Fibroblast of lung (primary cell): Measurements from ENCODE around the gene GAS7. TPM values are rescaled to one million over a fixed set of nuclear protein-coding genes. Genes with fewer than 3 reads are reported as not detected.

ENCODE experiments used
- DNase-seq, 2 donors: peaks; one replicate each; pipeline versions ENCODE4 v3.0.0 to v3.0.0-alpha.2; 2010; ENCODE audit warnings: low read depth in 2 of 2
- H2AFZ ChIP-seq: 2 replicates; pipeline ENCODE4 v1.5.1; 2012; ENCODE audit warnings: low read length, control low read depth, inconsistent platforms
- H3K27ac ChIP-seq: 2 replicates; pipeline ENCODE4 v1.5.1; 2011; ENCODE audit warnings: low read length, control low read depth; ENCODE audit not compliant: insufficient read depth
- H3K27me3 ChIP-seq: 2 replicates; pipeline ENCODE4 v1.5.1; 2011; ENCODE audit warnings: mild to moderate bottlenecking, low read length; ENCODE audit not compliant: control insufficient read depth, insufficient read depth
- H3K36me3 ChIP-seq: 2 replicates; pipeline ENCODE4 v1.5.1; 2011; ENCODE audit warnings: low read length; ENCODE audit not compliant: control insufficient read depth, insufficient read depth
- H3K4me1 ChIP-seq: 2 replicates; pipeline ENCODE4 v1.5.1; 2011; ENCODE audit warnings: low read length; ENCODE audit not compliant: control insufficient read depth, insufficient read depth; ENCODE audit errors: extremely low read depth
- H3K4me2 ChIP-seq: 2 replicates; pipeline ENCODE4 v1.5.1; 2011; ENCODE audit warnings: low read length, control low read depth; ENCODE audit not compliant: insufficient read depth; ENCODE audit errors: extremely low read depth
- H3K4me3 ChIP-seq, 4 experiments: fragments of 200-600 bp in 1 of 4; sonication (generic) in 1 of 4; replicated peaks in 1 of 4; 2 replicates each; pipeline ENCODE4 v1.5.1; 2011 to 2016; ENCODE audit warnings: low read length in 4 of 4, low read depth in 3 of 4, mild to moderate bottlenecking in 3 of 4, control low read depth in 2 of 4, inconsistent platforms in 1 of 4, mixed read lengths in 1 of 4; ENCODE audit not compliant: insufficient read depth in 1 of 4; ENCODE audit errors: control extremely low read depth in 1 of 4
- H3K79me2 ChIP-seq: 2 replicates; pipeline ENCODE4 v1.5.1; 2012; ENCODE audit warnings: mild to moderate bottlenecking, low read length, inconsistent platforms; ENCODE audit not compliant: control insufficient read depth, insufficient read depth
- H3K9ac ChIP-seq: 2 replicates; pipeline ENCODE4 v1.5.1; 2011; ENCODE audit warnings: mild to moderate bottlenecking, low read length, control low read depth; ENCODE audit not compliant: insufficient read depth
- H3K9me3 ChIP-seq: 2 replicates; pipeline ENCODE4 v1.5.1; 2012; ENCODE audit warnings: low read depth, low read length; ENCODE audit not compliant: control insufficient read depth, insufficient read depth
- H4K20me1 ChIP-seq: 2 replicates; pipeline ENCODE4 v1.5.1; 2011; ENCODE audit warnings: low read length; ENCODE audit not compliant: control insufficient read depth, insufficient read depth; ENCODE audit errors: extremely low read depth
- CTCF ChIP-seq, 2 donors: IDR thresholded peaks in 1 of 2; conservative IDR thresholded peaks in 1 of 2; 1 replicate in 1 of 2; 2 replicates in 1 of 2; pipeline ENCODE4 v1.5.1; 2011 to 2012; ENCODE audit warnings: low read length in 2 of 2, control low read depth in 1 of 2, inconsistent platforms in 1 of 2, low read depth in 1 of 2, mild to moderate bottlenecking in 1 of 2
- EZH2 ChIP-seq: IDR thresholded peaks from 2 replicates; pipeline ENCODE4 v1.5.1; 2012; ENCODE audit warnings: low read length, control low read depth, mild to moderate bottlenecking; ENCODE audit errors: missing control alignments
- polyA plus RNA-seq, 2 donors: library from polyadenylated mRNA; depleted of rRNA in 1 of 2; stranded (reverse) in 1 of 2; unstranded in 1 of 2; fragments of >200 nt; gene quantifications; 2 replicates each; pipeline ENCODE4 v1.2.1, GENCODE V29; 2011 to 2012; ENCODE audit warnings: missing spikeins in 1 of 2
- total RNA-seq: library from RNA; depleted of rRNA; stranded (reverse); fragments of >200 nt; gene quantifications from 2 replicates; pipeline ENCODE4 v1.2.1, GENCODE V29; 2014

GAS7 gene
- total and polyA plus RNA-seq, 2 donors (not counting 1 experiment from before 2014, with no cell fraction given): 0.58 to 2.6 TPM

GRCh38 chr17:10033449-10033848 is 165.0 kb downstream of the GAS7 start:
- Histone ChIP-seq H3K4me2 (no peak overlapping the region), H3K36me3 (no peaks in the 10 kb centered on the region), H3K4me1 (no peaks in the 10 kb centered on the region), H3K9ac (no peak overlapping the region), H3K4me3 (no peak overlapping the region), H3K79me2 (no peaks in the 10 kb centered on the region), H3K27me3 (no peaks in the 10 kb centered on the region), H4K20me1 (no peaks in the 10 kb centered on the region), H3K27ac (no peak overlapping the region), H2AFZ (no peak overlapping the region), H3K9me3 (no peaks in the 10 kb centered on the region)
- no peak for TF ChIP-seq CTCF (conservative IDR thresholded peaks at IDR 0.05 in 1 of 2, IDR thresholded peaks at IDR 0.05 in 1 of 2; ENCODE audit: low read depth in 1 of 2, low read length in 2 of 2)
- no peak for TF ChIP-seq EZH2
- no peak for DNase-seq

GRCh38 chr17:10032118-10032852 is 166.1 kb downstream of the GAS7 start:
- DNase-seq: peak; percentile 1 to 9
- Histone ChIP-seq H3K36me3 (no peaks in the 10 kb centered on the region), H3K79me2 (no peaks in the 10 kb centered on the region), H3K4me3 (no peak overlapping the region), H2AFZ (no peak overlapping the region), H3K9ac (no peak overlapping the region), H3K4me2 (no peak overlapping the region), H3K27ac (no peak overlapping the region), H3K27me3 (no peaks in the 10 kb centered on the region), H3K4me1 (no peaks in the 10 kb centered on the region), H4K20me1 (no peaks in the 10 kb centered on the region), H3K9me3 (no peaks in the 10 kb centered on the region)
- TF ChIP-seq CTCF (conservative IDR thresholded peaks at IDR 0.05 in 1 of 2, IDR thresholded peaks at IDR 0.05 in 1 of 2; ENCODE audit: low read depth in 1 of 2, low read length in 2 of 2) (no peak), EZH2 (no peak)

DNA sequence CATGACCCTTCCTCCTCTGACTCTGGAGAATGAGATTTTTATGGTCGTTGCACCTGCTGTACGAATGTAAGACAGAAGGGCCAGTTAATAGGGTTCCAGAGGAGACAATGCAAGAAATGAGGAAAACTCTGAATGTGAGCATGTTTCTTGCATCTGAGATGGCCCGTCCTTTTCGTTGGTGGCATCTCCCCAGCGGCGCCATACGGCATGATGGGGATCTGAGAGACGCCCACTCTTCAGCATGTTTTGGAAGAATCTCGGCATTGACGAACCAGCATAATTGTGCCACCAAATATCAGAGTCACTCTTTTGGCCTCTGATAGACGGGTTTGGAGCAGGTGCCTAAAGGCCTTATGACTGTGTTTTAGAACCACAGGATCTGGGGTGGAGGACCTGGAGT is 166.8 kb downstream of the GAS7 start:
- Histone ChIP-seq H3K79me2 (no peaks in the 10 kb centered on the region), H3K36me3 (no peaks in the 10 kb centered on the region), H3K4me1 (no peaks in the 10 kb centered on the region), H3K4me2 (no peak overlapping the region), H3K9me3 (no peaks in the 10 kb centered on the region), H3K4me3 (no peak overlapping the region), H3K9ac (no peak overlapping the region), H2AFZ (no peak overlapping the region), H3K27ac (no peak overlapping the region), H3K27me3 (no peaks in the 10 kb centered on the region), H4K20me1 (no peaks in the 10 kb centered on the region)
- TF ChIP-seq EZH2 (no peak), CTCF (conservative IDR thresholded peaks at IDR 0.05 in 1 of 2, IDR thresholded peaks at IDR 0.05 in 1 of 2; ENCODE audit: low read depth in 1 of 2, low read length in 2 of 2) (no peak)
- no peak for DNase-seq
